Measurements from ENCODE around the gene TSPAN4.

DNA sequence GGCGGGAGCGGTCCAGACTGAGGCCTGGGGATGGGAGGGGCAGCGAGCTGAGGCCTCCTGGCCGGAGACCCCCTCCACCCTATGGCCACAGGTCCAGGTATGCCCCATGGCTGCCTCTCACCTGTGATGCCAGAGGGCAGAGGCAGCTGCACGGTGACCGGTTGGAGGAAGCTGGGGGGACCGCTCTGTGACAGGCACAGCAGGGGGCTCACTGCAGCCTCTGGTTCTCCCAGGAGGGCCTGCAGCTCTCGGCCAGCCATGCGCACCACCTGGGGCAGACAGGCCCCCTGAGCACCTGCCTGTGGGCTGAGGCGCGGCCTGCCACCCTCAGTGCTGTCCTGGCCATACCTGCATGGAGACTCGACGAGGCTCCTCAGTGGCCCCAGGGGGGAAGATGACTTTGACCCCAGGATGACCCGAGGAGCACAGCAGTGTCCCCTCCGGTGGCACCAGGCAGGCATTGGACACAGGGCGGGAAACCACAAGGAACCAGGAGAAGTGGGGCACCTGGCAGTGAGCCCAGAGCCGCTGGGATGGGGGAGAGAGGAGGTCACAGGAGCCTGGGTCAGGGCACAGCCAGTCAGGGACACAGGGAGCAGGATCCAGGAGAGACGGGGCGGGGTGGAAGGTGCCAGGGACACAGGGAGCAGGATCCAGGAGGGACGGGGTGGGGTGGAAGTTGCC lies 41.4 kb upstream of the TSPAN4 start:
- TF ChIP-seq POLR2A (IDR thresholded peaks at IDR 0.05) = no peak
- TF ChIP-seq, protein P1, sequence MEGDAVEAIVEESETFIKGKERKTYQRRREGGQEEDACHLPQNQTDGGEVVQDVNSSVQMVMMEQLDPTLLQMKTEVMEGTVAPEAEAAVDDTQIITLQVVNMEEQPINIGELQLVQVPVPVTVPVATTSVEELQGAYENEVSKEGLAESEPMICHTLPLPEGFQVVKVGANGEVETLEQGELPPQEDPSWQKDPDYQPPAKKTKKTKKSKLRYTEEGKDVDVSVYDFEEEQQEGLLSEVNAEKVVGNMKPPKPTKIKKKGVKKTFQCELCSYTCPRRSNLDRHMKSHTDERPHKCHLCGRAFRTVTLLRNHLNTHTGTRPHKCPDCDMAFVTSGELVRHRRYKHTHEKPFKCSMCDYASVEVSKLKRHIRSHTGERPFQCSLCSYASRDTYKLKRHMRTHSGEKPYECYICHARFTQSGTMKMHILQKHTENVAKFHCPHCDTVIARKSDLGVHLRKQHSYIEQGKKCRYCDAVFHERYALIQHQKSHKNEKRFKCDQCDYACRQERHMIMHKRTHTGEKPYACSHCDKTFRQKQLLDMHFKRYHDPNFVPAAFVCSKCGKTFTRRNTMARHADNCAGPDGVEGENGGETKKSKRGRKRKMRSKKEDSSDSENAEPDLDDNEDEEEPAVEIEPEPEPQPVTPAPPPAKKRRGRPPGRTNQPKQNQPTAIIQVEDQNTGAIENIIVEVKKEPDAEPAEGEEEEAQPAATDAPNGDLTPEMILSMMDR (IDR thresholded peaks at IDR 0.05) = no peak

All from heart left ventricle (tissue), 13 donors.